Immature natural killer cell (primary cell): ENCODE data around the gene KRT3. TPM values are rescaled to one million over a fixed set of nuclear protein-coding genes. Genes with fewer than 3 reads are reported as not detected.
"Not testable (repeated sequence)": the region's sequence is repeated elsewhere in the genome, so short reads cannot be mapped to it uniquely, and the experiment has no call there.

ENCODE experiments used
- DNase-seq, 3 donors: peaks; one replicate each; pipeline ENCODE4 v3.0.0; 2022; ENCODE audit warnings: mixed read lengths in 1 of 3
- H3K27ac Mint-ChIP-seq, 6 donors: one replicate each; pipeline ENCODE4 v1.8.0; 2020; ENCODE audit warnings: mixed read lengths in 6 of 6, mild to moderate bottlenecking in 5 of 6, inconsistent platforms in 4 of 6, moderate library complexity in 3 of 6
- H3K27me3 Mint-ChIP-seq, 3 donors: one replicate each; pipeline ENCODE4 v1.8.0; 2020 to 2021; ENCODE audit warnings: low read depth in 3 of 3, mild to moderate bottlenecking in 3 of 3, mixed read lengths in 3 of 3, moderate library complexity in 3 of 3, inconsistent platforms in 1 of 3
- H3K36me3 Mint-ChIP-seq, 3 donors: one replicate each; pipeline ENCODE4 v1.8.0; 2020; ENCODE audit warnings: mixed read lengths in 3 of 3, inconsistent platforms in 2 of 3, mild to moderate bottlenecking in 2 of 3
- H3K4me1 Mint-ChIP-seq, 2 donors: one replicate each; pipeline ENCODE4 v1.8.0; 2020; ENCODE audit warnings: inconsistent platforms in 2 of 2, mild to moderate bottlenecking in 2 of 2, mixed read lengths in 2 of 2, moderate library complexity in 1 of 2
- H3K4me3 Mint-ChIP-seq, 5 donors: one replicate each; pipeline ENCODE4 v1.8.0; 2020; ENCODE audit warnings: mild to moderate bottlenecking in 5 of 5, mixed read lengths in 5 of 5, inconsistent platforms in 3 of 5, moderate library complexity in 3 of 5
- H3K9me3 Mint-ChIP-seq, 6 donors: one replicate each; pipeline ENCODE4 v1.8.0; 2020; ENCODE audit warnings: mild to moderate bottlenecking in 6 of 6, mixed read lengths in 6 of 6, inconsistent platforms in 4 of 6, moderate library complexity in 3 of 6
- polyA plus RNA-seq, 3 donors: library from polyadenylated mRNA; unstranded; fragments of 300-500 nt; fragmentation: Illumina TruSeq; gene quantifications; one replicate each; pipeline ENCODE4 v1.2.3, GENCODE V29; 2021

KRT3 gene
- polyA plus RNA-seq, 3 donors from 2014 or later = not detected

- peaks cover 0 to 2% (median 0%) of the 10 kb centered on the region in 6 donors for H3K9me3 Mint-ChIP-seq
- DNase-seq = no peak
- H3K27ac Mint-ChIP-seq = no peak overlapping the region
- H3K36me3 Mint-ChIP-seq = no peaks in the 10 kb centered on the region
- no peak overlapping the region for H3K4me3 Mint-ChIP-seq
- H3K27me3 Mint-ChIP-seq = peaks cover 2 to 7% (median 5%) of the 10 kb centered on the region in 3 donors
- H3K4me1 Mint-ChIP-seq = no peaks in the 10 kb centered on the region
These were observed 27.3 kb downstream of the KRT3 start for GRCh38 chr12:52768479-52769200.

GRCh38 chr12:52767427-52767826 is 28.5 kb downstream of the KRT3 start:
- peaks cover 0 to 9% (median under 1%) of the 10 kb centered on the region in 6 donors for H3K9me3 Mint-ChIP-seq
- H3K27ac Mint-ChIP-seq = no peak overlapping the region
- no peak for DNase-seq
- peaks cover 5 to 7% (median 6%) of the 10 kb centered on the region in 3 donors for H3K27me3 Mint-ChIP-seq
- no peaks in the 10 kb centered on the region for H3K4me1 Mint-ChIP-seq
- H3K36me3 Mint-ChIP-seq = no peaks in the 10 kb centered on the region
- H3K4me3 Mint-ChIP-seq = no peak overlapping the region

- peaks cover 0 to 14% (median 2%) of the 10 kb centered on the region in 6 donors for H3K9me3 Mint-ChIP-seq
- no peak overlapping the region for H3K4me3 Mint-ChIP-seq
- no peaks in the 10 kb centered on the region for H3K4me1 Mint-ChIP-seq
- H3K36me3 Mint-ChIP-seq = no peaks in the 10 kb centered on the region
- H3K27me3 Mint-ChIP-seq = peaks cover 5 to 7% (median 6%) of the 10 kb centered on the region in 3 donors
- no peak for DNase-seq
- H3K27ac Mint-ChIP-seq = no peak overlapping the region
These were observed 28.9 kb downstream of the KRT3 start for GRCh38 chr12:52767020-52767379.

DNA sequence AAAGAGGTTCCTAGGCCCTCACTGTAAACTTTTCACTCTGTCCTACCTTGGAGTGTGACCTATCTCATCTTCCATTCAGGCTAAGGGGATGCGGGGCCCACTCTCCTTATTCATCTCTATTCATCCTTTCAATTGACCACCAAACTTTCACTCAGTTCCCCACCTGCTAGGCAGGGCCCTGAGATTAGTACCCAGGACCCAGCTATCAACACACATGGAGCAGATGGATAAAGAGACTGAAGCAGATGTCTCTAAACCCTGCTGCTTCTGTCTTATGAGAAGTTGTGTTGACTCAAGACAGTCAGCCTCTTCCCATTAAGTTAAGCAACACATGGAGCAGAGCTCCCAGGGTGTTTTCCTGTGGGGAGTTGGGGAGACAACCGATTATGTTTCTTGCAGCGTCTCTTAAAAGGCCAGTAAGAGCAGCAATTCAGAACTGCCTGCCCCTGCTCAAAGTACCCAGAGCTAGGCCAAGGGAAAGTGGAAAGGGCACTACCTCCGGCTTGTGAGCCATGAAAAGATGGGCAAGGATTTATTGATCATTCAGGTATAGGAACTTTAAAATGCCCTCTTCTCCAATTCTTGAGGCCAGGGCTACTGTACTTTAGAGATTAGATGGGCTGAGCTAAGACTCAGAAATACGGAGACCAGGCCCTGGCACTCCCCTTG is 29.4 kb downstream of the KRT3 start:
- Mint-ChIP-seq H3K4me1 (no peaks in the 10 kb centered on the region), H3K27ac (no peak overlapping the region), H3K4me3 (no peak overlapping the region), H3K27me3 (peaks cover 2 to 7% (median 6%) of the 10 kb centered on the region in 3 donors), H3K9me3 (peaks cover 0 to 19% (median 6%) of the 10 kb centered on the region in 6 donors), H3K36me3 (no peaks in the 10 kb centered on the region)
- no peak for DNase-seq

GRCh38 chr12:52765702-52766101 is 30.2 kb downstream of the KRT3 start:
- H3K9me3 Mint-ChIP-seq = peaks cover 4 to 27% (median 12%) of the 10 kb centered on the region in 6 donors
- H3K27ac Mint-ChIP-seq = no peak overlapping the region
- H3K4me3 Mint-ChIP-seq = no peak overlapping the region

DNA sequence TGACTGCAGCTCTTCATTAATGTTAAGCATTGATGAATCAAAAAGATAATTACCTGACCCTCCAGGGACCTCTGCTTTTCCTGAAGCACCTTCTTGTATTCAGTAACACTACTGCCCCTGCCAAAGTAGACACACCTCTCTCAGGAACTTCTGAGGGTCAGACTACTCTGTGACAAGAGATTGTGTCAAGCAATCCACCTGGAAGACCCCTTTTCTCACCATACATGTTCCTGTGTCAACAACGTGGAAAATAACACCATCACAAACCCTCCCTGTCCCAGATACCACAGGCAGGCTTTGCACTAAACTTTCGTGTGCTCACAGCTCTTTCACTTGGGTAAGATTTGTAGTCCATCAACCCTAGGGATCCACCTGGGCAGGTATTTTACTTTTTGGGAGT is 31.9 kb downstream of the KRT3 start:
- Mint-ChIP-seq H3K27me3 (peaks cover 2 to 12% (median 7%) of the 10 kb centered on the region in 3 donors), H3K9me3 (peaks cover 8 to 39% (median 16%) of the 10 kb centered on the region in 6 donors), H3K27ac (no peak overlapping the region), H3K4me1 (no peaks in the 10 kb centered on the region), H3K36me3 (no peaks in the 10 kb centered on the region), H3K4me3 (no peak overlapping the region)
- DNase-seq = no peak

More at GRCh38 chr12:52765702-52766101, 30.2 kb downstream of the KRT3 start:
- no peaks in the 10 kb centered on the region for H3K36me3 Mint-ChIP-seq
- peaks cover 2 to 7% (median 6%) of the 10 kb centered on the region in 3 donors for H3K27me3 Mint-ChIP-seq
- H3K4me1 Mint-ChIP-seq = no peaks in the 10 kb centered on the region
- DNase-seq = no peak

GRCh38 chr12:52763036-52763659 is 32.8 kb downstream of the KRT3 start:
- Mint-ChIP-seq H3K27me3 (peaks cover 2 to 17% (median 7%) of the 10 kb centered on the region in 3 donors), H3K9me3 (peaks cover 8 to 39% (median 18%) of the 10 kb centered on the region in 6 donors), H3K27ac (no peak overlapping the region), H3K36me3 (no peaks in the 10 kb centered on the region), H3K4me3 (no peak overlapping the region), H3K4me1 (no peaks in the 10 kb centered on the region)
- DNase-seq = no peak

DNA sequence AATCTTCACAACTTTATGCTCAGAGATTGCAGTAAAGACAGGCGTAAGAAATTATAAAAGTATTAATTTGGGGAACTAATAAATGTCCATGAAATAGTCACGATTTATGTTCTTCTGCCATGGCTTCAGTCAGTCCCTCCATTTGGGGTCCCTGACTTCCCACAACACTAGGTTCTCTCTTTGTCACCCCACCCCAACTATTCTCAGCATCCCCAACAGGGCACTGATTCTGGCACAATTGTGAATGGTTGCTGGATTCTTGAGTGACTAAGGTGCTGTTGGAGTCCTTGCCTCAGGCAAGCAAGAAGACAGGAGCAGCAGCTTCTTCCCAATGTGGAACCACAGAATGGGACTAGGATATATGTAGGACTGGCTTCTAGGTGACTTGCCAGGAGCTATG is 34.1 kb downstream of the KRT3 start:
- DNase-seq = no peak
- Mint-ChIP-seq H3K27me3 (peaks cover 2 to 17% (median 5%) of the 10 kb centered on the region in 3 donors), H3K36me3 (no peaks in the 10 kb centered on the region), H3K9me3 (peaks cover 8 to 39% (median 18%) of the 10 kb centered on the region in 6 donors), H3K4me3 (no peak overlapping the region), H3K27ac (no peak overlapping the region), H3K4me1 (no peaks in the 10 kb centered on the region)

GRCh38 chr12:52761218-52761617 is 34.7 kb downstream of the KRT3 start:
- H3K4me3 Mint-ChIP-seq, H3K36me3 Mint-ChIP-seq, H3K27ac Mint-ChIP-seq, H3K4me1 Mint-ChIP-seq, DNase-seq: not testable (repeated sequence)
- Mint-ChIP-seq H3K9me3 (peaks cover 8 to 39% (median 18%) of the 10 kb centered on the region in 6 donors), H3K27me3 (peaks cover 2 to 17% (median 5%) of the 10 kb centered on the region in 3 donors)

- Mint-ChIP-seq H3K27ac (no peak overlapping the region), H3K27me3 (peaks cover 0 to 17% (median 3%) of the 10 kb centered on the region in 3 donors), H3K4me1 (no peaks in the 10 kb centered on the region), H3K4me3 (no peak overlapping the region), H3K9me3 (peaks cover 8 to 39% (median 18%) of the 10 kb centered on the region in 6 donors), H3K36me3 (no peaks in the 10 kb centered on the region)
- DNase-seq = no peak
These were observed 35.3 kb downstream of the KRT3 start for GRCh38 chr12:52760623-52761022.

- no peak overlapping the region for H3K27ac Mint-ChIP-seq
- H3K36me3 Mint-ChIP-seq = no peaks in the 10 kb centered on the region
These were observed 36.2 kb downstream of the KRT3 start for GRCh38 chr12:52759695-52760094.

DNA sequence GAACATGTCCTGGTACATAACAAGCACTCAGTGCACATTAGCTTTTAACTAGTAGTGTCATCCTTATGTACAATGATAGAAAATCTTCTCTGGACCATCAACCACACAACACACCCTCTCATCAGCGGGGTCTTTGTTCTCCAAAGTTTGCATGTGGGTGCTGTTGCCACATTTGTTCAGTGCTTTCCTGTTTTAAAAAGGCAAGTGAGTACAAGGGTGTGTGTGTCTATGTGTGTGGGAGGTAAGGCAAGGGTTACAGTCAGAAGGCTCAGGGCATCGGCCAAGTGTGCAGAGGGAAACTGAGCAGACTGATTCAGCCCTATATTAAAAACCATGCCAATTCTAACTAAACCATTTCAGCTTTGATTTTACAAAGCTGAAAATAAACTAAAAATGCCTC is 36.7 kb downstream of the KRT3 start:
- no peak overlapping the region for H3K4me3 Mint-ChIP-seq
- no peak overlapping the region for H3K27ac Mint-ChIP-seq
- DNase-seq = no peak
- no peaks in the 10 kb centered on the region for H3K4me1 Mint-ChIP-seq
- peaks cover 3 to 17% (median 6%) of the 10 kb centered on the region in 3 donors for H3K27me3 Mint-ChIP-seq
- peaks cover 8 to 39% (median 18%) of the 10 kb centered on the region in 6 donors for H3K9me3 Mint-ChIP-seq
- no peaks in the 10 kb centered on the region for H3K36me3 Mint-ChIP-seq

More at GRCh38 chr12:52759695-52760094, 36.2 kb downstream of the KRT3 start:
- Mint-ChIP-seq H3K27me3 (peaks cover 3 to 17% (median 6%) of the 10 kb centered on the region in 3 donors), H3K4me3 (no peak overlapping the region), H3K4me1 (no peaks in the 10 kb centered on the region), H3K9me3 (peaks cover 8 to 39% (median 18%) of the 10 kb centered on the region in 6 donors)
- no peak for DNase-seq

- Mint-ChIP-seq H3K4me1 (no peaks in the 10 kb centered on the region), H3K27ac (no peak overlapping the region), H3K27me3 (peaks cover 3 to 13% (median 6%) of the 10 kb centered on the region in 3 donors), H3K36me3 (no peaks in the 10 kb centered on the region), H3K4me3 (no peak overlapping the region), H3K9me3 (peaks cover 8 to 31% (median 18%) of the 10 kb centered on the region in 6 donors)
- DNase-seq = no peak
These were observed 38.3 kb downstream of the KRT3 start for GRCh38 chr12:52757449-52758176.
